HG03025 (cell line): ENCODE measurements around the gene TIGAR.

Experiments
- ATAC-seq: cut with Tn5 transposase; IDR thresholded peaks from one replicate; pipeline ENCODE4 v1.9.1; 2021; ENCODE audit warnings: mild to moderate bottlenecking, moderate library complexity; ENCODE audit not compliant: unreplicated experiment, low FRiP score

TIGAR gene

GRCh38 chr12:4282103-4282891, 38.7 kb upstream of the TIGAR start:
- ATAC-seq = no peak

GRCh38 chr12:4282892-4283511, 38.0 kb upstream of the TIGAR start:
- ATAC-seq = no peak

GRCh38 chr12:4283512-4284255, 37.3 kb upstream of the TIGAR start:
- no peak for ATAC-seq

GRCh38 chr12:4284306-4284705, 36.7 kb upstream of the TIGAR start:
- no peak for ATAC-seq

GRCh38 chr12:4285070-4285469, 35.9 kb upstream of the TIGAR start:
- ATAC-seq = no peak

- ATAC-seq = no peak
Observed at GRCh38 chr12:4286228-4286627, 34.8 kb upstream of the TIGAR start.

- ATAC-seq = no peak
Observed at GRCh38 chr12:4286771-4287317, 34.2 kb upstream of the TIGAR start.

- no peak for ATAC-seq
Observed at GRCh38 chr12:4287325-4288211, 33.4 kb upstream of the TIGAR start.

GRCh38 chr12:4288296-4289131, 32.5 kb upstream of the TIGAR start:
- ATAC-seq = no peak

- no peak for ATAC-seq
Observed at GRCh38 chr12:4289231-4289878, 31.7 kb upstream of the TIGAR start.

- ATAC-seq = no peak
Observed at GRCh38 chr12:4289998-4290790, 30.8 kb upstream of the TIGAR start.

- ATAC-seq = no peak
Observed at GRCh38 chr12:4292341-4293073, 28.5 kb upstream of the TIGAR start.

GRCh38 chr12:4293299-4293965, 27.6 kb upstream of the TIGAR start:
- no peak for ATAC-seq

- ATAC-seq = no peak
Observed at GRCh38 chr12:4293966-4294505, 27.0 kb upstream of the TIGAR start.

GRCh38 chr12:4296751-4297150, 24.3 kb upstream of the TIGAR start:
- ATAC-seq = no peak

GRCh38 chr12:4297617-4298016, 23.4 kb upstream of the TIGAR start:
- ATAC-seq = no peak

- no peak for ATAC-seq
Observed at GRCh38 chr12:4300883-4301282, 20.1 kb upstream of the TIGAR start.
